ENCODE results near the gene CCDC142.

Gene CCDC142

DNA sequence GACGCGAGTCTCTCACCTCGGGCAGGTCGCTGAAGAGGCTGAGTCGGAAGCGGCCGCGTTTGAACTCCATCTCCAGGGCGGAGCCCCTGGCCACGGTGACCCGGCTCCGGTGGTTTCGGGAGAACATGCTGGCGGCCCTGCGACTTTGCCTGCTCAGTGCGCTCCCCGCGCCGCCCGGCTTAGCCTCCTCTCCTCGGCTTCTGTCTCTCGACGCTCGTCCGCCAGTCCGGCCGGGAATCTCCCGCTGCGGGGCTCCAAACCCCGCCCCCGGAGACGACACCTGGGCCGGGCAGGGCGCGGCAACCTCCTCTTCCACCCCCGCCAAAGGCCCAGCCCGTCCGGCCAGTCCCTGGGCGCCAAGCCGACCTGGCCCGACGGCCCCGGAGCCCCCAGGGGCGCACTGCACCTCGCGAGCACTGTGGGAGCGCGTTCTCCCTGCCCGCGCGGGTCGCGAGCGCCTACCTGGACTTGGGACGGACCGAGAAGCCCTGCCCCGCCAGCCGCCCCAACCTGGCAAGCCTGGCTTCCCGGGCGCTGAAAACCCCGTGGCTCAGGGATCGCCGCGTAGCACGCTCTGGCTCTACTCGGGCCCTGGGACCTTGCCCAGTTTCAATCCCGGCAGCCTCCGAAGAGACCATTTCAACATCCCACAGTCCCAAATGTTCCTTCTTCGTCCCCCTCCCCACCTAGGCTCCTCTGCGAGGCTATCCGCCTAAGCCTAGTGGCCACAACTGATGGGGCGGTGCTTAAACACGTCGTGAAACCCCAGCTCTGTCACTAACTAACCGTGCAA is 40.9 kb downstream of the CCDC142 start, which contains the start of gene RTKN:
RTKN (minus strand) TSS at position 248 of the 793 bp plus-strand sequence; CDS start at position 127, 121 bp downstream.
- DNase-seq (ENCODE audit: low spot score) = no peak

DNA sequence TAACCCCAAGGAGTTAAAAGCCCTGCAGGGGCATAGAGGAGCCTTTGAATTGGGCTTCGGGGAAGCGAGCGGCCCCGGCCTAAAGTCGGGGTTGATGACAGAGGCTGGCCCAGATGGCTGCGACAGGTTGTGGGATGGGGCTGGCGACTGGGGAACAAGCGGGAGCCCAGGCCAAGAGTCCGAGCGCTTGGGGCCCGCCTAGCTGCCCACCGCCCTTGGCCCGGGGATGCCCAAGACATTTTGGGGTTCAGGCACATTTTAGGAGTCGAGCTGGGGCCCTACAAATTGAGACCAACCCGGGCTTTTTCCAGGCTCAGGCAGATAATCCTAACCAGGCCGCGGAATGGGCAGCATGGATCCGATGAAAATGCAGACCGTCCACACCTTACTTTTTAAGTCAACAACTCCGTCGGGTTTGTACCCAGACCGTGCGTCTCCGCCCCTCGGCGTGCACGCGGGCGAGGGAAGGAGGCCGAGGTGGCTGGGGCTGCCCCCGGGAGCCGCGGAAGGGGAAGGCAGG is 41.6 kb downstream of the CCDC142 start:
- no peak for DNase-seq (ENCODE audit: low spot score)

DNA sequence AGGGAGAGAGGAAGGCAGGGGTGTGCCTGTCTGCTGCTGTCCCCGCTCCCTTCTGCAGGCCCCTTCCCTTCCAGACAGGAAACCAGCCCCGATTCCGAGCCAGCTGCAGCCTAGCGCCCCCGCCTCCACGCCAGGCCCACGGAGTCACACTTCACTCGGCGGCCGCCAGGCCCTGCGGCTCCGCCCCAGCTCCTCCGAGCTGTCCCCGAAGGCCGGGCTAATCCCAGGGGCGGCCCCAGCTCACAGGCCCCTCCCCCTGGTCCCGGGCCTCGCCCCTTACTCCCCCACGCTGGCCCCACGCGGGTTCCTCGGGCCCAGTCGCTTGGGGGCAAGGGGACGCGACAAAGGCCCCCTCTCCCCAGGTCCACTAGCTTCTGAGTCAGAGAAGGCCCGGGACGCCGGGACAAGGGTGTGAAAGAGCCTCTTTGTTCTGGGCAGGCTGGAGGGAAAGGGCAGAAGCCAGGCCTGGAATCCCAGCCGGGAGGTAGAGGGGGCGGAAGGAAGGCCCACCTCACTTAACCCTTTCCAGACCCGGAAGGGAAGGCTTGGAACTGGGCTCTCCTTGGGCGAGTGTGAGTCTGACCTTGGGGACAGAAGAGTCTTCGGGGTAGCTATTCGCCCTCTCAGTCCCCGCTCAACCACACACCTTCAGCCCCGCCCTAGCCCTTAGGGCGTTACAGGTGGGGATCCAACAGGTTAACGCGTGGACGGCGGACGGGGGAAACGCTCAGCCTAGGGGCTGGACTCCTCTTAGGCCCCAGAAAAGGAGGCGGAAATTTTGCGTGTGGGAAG is 42.2 kb downstream of the CCDC142 start:
- DNase-seq (ENCODE audit: low spot score) = peak; percentile 98

DNA sequence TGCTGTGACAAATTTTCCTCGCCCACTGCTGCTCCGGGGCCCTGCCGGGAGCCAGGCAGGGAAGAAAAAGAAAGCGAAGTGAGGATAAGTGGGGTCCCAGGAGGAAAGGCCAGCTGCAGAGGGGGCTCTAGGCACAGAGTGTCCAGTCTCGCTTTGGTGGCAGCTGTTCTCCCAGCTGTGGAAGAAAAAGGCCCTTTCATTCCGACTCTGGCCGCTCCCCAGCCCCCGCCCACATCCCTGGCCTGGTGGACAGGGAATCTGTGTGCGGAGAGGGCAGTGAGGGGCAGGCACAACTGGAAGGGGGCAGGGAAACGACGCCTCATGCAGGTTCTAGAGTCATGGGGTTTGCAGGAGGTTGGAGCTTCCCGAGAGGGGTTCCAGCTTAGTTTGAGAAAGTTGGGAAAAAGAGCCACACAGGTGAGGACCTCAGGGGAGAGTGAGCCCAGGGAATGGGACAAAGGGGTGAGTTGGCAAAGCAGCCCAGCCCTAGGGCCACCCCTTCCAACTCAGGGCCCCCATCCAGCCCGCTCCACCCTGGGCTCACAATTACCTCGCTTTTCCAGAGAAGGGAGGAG is 42.9 kb downstream of the CCDC142 start:
- no peak for DNase-seq (ENCODE audit: low spot score)

DNA sequence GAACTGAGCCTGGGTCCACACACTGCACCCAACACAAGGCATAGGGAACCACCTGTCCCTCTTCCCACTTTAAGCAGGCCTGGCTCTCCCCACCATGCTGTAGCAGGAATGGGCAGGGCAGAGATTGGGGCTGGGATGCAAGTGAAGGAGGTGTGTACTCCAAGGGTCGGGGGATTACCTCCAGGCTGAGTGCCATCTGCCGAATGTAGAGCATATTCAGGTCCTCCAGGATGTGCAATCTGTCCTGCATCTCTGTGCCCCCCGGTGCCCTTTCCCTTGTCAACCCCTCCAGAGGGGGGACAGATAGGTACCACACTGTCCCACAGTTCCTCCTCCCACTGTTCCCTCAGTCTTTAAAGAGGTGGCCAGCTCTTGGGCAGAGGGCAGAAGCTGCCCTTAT is 43.4 kb downstream of the CCDC142 start:
- DNase-seq (ENCODE audit: low spot score) = peak; percentile 71

DNA sequence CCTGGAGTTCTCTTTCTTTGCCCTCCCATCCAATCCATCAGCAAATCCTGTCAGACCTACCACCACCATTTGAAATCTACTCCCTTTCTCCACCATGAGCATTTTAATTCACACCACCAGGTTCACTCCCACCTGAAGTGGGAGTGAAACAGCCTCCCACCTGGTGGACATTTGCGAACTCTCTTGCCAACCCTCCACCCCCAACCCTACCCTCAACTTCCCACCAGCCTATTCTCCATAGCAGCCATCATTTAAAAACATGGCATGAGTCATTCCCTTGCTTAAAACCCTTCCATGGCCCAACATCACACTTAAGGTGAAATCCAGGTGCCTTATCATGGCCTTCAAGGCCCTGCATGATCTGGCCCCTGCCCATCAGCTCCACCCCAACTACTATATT is 44.5 kb downstream of the CCDC142 start:
- DNase-seq (ENCODE audit: low spot score) = no peak

DNA sequence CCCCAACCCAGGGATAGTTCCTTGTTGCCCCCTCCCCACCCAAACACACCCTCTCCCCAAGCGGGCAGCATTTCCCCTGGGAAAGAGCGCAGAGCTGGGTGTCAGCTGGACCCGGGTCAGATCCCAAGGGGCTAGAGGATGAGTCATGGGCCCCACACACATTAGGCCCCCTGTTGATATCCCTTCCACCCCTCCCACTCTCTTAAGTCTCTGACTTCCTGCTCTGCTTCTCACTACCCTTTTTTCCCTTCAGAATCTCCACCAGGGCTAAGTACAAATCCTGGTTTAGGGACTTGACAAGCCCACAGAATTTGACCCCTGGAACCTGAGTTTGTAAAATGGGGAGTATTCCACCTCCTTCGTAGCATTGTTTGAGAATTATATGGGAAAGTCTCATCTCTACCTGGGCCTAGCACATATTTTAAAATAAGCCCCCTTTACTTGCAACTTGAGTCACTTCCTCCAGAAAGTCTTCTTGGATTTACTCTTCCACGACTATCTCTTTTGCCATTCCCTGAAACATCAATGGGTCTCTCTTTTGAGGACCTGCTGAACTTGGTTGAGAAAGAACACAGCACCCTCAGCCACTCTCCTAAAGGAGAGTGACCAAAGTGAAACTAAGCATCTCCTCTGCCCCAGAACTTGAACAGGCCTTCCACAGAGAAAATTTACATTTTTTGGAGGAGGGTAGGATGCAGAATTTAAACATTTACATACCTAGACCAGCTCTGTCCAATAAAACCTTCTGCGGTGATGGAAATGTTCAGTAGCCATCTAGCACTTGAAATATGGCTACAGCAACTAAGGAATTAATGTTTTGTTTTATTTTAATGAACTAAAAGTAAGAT is 45.7 kb downstream of the CCDC142 start:
- DNase-seq (ENCODE audit: low spot score) = no peak

DNA sequence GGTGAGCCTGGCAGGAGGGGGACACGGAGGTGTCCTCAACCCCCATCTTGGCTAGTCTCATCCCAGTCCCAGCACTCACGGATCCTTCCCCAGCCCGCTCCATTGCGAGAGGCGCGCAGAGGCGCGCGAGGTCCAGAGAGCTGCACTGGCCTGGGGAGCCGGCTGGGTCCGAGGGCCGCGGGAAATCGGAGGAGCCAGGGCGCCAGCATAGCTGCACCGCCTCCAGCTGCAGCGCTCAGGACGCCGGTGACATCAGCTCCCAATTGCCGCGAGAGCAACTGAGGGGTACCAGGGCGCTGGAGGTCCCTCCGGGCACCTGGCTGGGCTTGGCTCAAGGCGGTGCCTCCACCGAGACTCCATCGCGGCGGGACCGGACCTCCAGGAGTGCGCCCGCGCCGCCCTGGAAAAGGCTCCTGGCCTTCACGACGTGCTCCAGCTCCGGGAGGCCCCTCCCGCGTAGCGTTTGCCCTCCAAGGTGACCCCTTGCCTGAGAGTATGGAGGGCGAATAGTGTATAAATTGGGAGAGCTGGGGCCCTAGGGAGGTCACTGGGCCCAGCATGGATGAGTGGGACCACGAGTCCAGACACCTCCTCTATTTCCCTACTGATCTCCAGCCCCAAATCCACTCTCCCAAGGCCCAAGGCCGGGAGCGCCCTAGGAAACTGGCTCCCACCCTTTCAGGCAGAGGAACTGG is 46.5 kb downstream of the CCDC142 start:
- DNase-seq (ENCODE audit: low spot score) = no peak

DNA sequence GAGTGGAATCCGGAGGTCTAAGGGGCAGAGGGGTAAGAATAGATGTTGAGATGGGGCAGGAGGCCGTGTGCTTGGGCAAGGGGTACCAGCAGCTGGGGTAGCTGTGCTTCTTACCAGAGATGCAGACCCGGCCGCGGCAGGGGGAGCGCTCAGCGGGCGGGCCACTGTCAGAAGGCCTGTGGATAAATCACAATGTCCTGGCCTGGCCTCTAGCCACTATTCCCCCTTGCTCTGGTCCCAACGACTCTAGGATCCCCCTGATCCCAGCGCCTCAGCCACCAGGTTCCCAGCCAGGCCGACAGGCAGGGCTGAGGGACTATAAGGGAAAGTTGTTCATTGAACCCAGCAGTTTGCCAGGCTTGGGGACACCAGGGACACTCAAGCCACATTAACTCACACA is 52.3 kb downstream of the CCDC142 start:
- no peak for DNase-seq (ENCODE audit: low spot score)

DNA sequence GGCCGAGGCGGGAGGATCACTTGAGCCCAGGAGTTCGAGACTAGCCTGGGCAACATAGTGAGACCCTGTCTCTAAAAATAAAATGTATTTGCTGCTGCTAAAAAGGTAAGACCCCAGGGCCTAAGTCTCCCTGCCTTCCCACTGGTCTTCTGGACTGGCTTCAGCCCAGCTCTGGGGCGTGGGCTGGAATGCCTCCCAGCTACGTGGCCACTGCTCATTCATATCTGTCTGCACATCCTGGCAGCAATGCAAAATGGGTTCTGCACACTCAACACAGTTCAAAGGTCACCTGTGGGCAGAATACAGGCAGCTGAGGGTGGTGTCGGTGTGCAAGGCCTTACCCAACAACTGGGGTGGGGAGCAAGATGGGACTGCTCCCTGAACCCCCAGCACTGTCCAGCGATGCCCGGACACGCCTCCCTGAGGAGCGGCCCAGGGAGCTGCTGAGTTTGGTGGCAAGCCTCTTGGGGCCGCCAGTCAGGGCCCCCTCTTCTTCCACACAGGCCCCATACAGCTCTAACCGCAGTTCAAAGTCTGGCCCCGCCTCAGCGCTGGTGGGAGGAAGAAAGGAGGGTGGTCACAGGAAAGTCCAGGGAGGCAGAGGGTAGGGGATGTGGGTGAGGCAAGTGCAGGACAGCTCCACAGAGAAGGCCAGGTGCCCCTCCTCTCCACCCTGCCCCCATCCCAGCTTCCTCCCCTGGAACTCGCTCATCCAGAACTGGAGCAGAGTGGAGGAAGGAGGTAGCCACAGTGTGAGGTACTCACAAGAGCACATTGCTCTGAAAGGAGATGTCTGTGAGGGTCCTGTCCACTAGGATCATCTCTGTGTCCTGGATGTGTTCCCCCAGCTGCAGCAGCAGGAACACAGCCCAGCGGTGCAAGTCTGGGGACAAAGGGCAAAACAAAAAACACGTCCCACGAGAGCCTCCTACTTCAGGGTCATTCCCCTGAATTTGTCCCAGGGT is 53.0 kb downstream of the CCDC142 start:
- DNase-seq (ENCODE audit: low spot score) = no peak

DNA sequence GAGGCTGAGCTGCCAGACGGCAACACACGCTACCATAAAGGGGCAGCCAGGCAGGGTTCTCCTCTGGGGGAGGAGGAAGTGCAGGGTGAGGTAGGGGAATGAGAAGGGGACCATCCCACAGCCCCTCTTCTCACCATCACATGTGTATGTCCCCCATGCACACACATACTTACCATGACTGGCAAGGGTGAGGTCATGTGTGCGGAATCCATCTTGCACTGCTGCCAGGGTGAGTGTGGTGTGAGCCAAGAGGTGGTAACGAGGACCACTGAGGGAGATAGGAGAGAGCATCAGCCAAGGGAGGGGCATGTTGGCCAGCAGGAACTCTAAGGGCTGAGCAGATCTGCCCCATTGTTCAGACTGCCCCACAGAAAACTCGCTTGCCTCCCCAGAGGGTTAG is 54.1 kb downstream of the CCDC142 start:
- DNase-seq (ENCODE audit: low spot score) = no peak

DNA sequence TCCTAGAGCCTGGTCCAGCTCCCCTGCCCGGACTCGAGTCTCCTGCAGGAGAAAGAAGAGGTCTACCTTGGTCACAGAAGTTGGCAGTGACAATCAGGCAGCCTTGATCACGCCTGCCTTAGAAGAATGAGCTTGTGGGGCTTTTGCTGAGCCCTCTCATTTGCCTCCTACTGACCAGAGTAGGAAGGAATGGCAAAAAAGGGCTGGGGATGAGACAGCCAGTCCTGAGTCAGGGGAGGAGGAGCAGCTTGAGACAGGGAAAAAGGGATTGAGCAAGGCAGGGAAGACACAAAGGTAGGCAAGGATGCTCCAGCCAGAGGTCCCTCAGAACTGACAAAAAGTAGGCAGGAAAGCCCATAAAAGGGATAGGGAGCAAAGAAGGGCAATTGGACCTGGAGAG is 55.2 kb downstream of the CCDC142 start:
- no peak for DNase-seq (ENCODE audit: low spot score)

DNA sequence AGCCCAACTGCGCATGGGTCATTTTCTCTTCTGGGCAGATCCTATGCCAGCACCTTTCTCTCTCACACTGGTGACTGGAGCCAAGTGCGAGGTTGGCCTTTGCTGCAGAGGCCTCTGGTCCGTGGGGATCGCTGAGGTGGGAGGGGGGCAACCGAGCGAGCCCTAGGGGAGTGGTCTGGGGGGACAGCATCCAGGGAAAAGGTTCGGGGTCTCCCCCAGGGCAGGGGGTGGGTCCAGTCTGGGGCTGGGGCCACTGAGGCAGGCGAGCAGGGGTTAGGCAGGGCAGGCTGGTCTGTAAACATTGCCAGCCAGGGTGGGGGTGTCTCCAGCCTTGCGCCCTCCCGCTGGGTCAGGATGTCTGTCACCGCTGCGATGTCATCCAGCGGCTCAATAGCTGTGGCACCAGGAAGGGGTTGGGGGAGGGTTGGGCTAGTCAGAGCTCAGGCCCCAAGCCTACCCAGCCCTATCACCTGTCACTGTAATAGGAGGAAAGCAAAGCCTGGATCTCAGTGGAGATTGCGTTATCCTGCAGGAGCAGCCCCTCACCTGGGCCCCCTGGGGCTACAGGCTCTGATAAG is 56.5 kb downstream of the CCDC142 start:
- DNase-seq (ENCODE audit: low spot score) = peak; percentile 10

DNA sequence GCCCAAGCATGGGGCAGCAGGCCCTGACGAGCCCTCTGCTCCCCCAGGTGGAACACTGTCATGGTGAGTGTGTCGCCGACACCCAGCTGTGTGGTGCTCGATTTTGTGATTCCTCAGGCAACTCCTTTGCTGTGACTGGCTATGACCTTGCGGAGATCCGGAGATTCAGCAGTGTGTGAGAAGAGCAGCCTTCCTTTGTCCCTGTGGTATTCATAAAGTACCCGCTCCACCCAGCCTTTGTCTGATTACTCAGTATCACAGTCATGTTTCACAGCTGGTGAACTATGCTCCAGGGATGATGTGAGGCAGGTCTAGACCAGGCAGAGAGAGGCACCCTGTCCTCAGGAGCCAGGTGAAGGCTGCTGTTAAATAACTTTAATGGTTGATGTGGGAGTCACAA is 57.3 kb downstream of the CCDC142 start:
- no peak for DNase-seq (ENCODE audit: low spot score)

DNA sequence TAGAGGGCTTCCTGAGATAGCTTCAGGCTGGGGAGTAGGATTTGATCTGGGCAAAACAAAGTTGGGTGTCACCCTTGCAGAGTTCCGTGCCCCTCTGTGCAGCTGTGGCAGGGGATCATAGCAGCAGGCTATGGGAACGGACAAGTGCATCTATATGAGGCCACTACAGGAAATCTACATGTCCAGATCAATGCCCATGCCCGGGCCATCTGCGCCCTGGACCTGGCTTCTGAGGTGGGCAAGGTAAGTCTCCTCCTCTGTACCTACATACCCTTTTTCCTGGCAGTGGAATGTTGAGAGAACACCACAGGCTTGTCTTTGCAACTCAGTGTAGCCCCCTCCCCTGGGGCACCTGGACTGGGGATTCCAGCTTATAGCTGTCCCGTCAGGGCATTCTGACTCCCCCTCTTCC is 57.8 kb downstream of the CCDC142 start:
- no peak for DNase-seq (ENCODE audit: low spot score)

DNA sequence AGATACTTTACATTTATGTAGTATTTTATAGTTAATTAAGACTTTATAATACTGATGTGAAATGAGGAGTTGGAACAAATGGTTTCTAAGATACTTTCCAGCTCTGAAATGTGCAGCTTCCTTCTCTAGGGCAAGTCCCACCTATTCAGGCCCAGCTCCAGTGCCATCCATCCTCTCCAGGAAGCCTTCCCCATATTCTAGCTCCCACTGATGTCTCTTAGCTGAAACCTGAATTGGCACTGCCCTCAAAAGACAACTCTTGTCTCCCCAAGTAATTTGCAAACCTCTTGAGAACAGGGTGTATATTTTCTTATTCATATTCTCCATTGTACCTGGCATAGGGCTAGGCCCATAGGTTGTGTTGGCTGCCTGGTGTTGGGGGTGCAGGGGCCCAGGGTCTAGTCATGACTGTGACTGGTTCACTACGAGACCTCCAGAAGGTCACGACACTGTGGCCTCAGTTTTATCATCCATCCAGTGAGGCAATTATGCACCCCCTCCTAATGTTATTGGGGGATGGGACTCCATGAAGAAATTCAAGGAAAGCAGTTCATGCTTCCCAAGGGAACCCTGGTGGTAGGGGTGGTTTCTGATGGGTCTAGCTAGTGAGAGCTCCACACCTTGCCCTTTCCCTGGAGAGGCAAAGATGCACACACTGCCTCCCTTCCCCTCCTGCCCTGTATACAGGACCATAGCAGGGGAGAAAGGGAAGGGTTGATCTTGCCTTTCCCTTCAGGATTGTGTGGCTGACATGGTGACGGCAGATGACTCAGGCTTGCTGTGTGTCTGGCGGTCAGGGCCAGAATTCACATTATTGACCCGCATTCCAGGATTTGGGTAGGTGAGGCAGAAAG is 58.4 kb downstream of the CCDC142 start:
- DNase-seq (ENCODE audit: low spot score) = no peak

Data from D341Med (cell line).